HepG2 (cell line): ENCODE data around the gene PRADC1. TPM values are rescaled to one million over a fixed set of nuclear protein-coding genes. Genes with fewer than 3 reads are reported as not detected.

Source experiments
- BRD4 ChIP-seq: sonication (generic); formaldehyde crosslinking; IDR thresholded peaks from 2 replicates; pipeline ENCODE4 v1.4.0; 2020; ENCODE audit warnings: missing genetic modification reagents
- HOXA9 ChIP-seq: sonication (generic); formaldehyde crosslinking; IDR thresholded peaks from 2 replicates; pipeline ENCODE4 v1.8.1; 2022; ENCODE audit warnings: missing genetic modification reagents, mild to moderate bottlenecking, moderate library complexity, borderline replicate concordance
- IKZF4 ChIP-seq: sonication (generic); formaldehyde crosslinking; IDR thresholded peaks from 2 replicates; pipeline ENCODE4 v1.5.1; 2020; ENCODE audit warnings: borderline replicate concordance, mild to moderate bottlenecking, low read depth, missing genetic modification reagents; ENCODE audit errors: not compliant biosample characterization
- JUN ChIP-seq: sonication (generic); formaldehyde crosslinking; IDR thresholded peaks from 2 replicates; pipeline ENCODE4 v1.4.0; 2020; ENCODE audit warnings: mild to moderate bottlenecking, missing genetic modification reagents
- KLF16 ChIP-seq, 2 experiments: sonication (generic) in 1 of 2; formaldehyde crosslinking in 1 of 2; IDR thresholded peaks; 2 replicates each; pipeline versions ENCODE4 v1.6.1 to v1.8.0; 2016 to 2023; ENCODE audit warnings: missing genetic modification reagents in 2 of 2, missing compliant biosample characterization in 1 of 2
- MXD4 ChIP-seq: IDR thresholded peaks from 2 replicates; pipeline ENCODE4 v1.6.1; 2016; ENCODE audit warnings: mild to moderate bottlenecking, missing biosample characterization, missing genetic modification reagents
- NR2F2 ChIP-seq: IDR thresholded peaks from 2 replicates; pipeline ENCODE4 v1.6.1; 2012; ENCODE audit warnings: low read depth, inconsistent platforms, borderline replicate concordance
- NR2F6 ChIP-seq, 2 experiments: IDR thresholded peaks; 2 replicates each; pipeline ENCODE4 v1.6.1; 2016; ENCODE audit warnings: antibody characterized with exemption in 1 of 2, mild to moderate bottlenecking in 1 of 2
- NRL ChIP-seq: sonication (generic); formaldehyde crosslinking; IDR thresholded peaks from 2 replicates; pipeline ENCODE4 v1.5.0; 2020; ENCODE audit warnings: missing genetic modification reagents, mild to moderate bottlenecking, moderate library complexity, borderline replicate concordance
- PCBP1 ChIP-seq: fragments of 200-400 bp; formaldehyde crosslinking; IDR thresholded peaks from 2 replicates; pipeline ENCODE4 v1.6.1; 2017; ENCODE audit warnings: mild to moderate bottlenecking, low read depth, low read length, borderline replicate concordance
- RERE ChIP-seq: IDR thresholded peaks from 2 replicates; pipeline ENCODE4 v1.6.1; 2016; ENCODE audit warnings: low read depth, missing genetic modification reagents, missing compliant biosample characterization
- RFXAP ChIP-seq: sonication (generic); formaldehyde crosslinking; IDR thresholded peaks from 2 replicates; pipeline ENCODE4 v1.4.0; 2020; ENCODE audit warnings: missing genetic modification reagents, borderline replicate concordance
- TFAP4 ChIP-seq: sonication (generic); IDR thresholded peaks from 2 replicates; pipeline ENCODE4 v1.6.1; 2016; ENCODE audit warnings: low read depth, borderline replicate concordance
- ZEB1 ChIP-seq: IDR thresholded peaks from 2 replicates; pipeline ENCODE4 v1.6.1; 2012; ENCODE audit warnings: mild to moderate bottlenecking, low read depth, inconsistent platforms; ENCODE audit not compliant: insufficient replicate concordance
- ZNF329 ChIP-seq: sonication (generic); formaldehyde crosslinking; IDR thresholded peaks from 2 replicates; pipeline ENCODE4 v1.9.0; 2021; ENCODE audit warnings: low read depth, mild to moderate bottlenecking, missing genetic modification reagents
- ZNF367 ChIP-seq: sonication (generic); formaldehyde crosslinking; IDR thresholded peaks from 2 replicates; pipeline ENCODE4 v1.4.0; 2020; ENCODE audit warnings: missing genetic modification reagents, borderline replicate concordance
- ZSCAN20 ChIP-seq: sonication (generic); formaldehyde crosslinking; IDR thresholded peaks from 2 replicates; pipeline ENCODE4 v1.4.0; 2020; ENCODE audit warnings: missing genetic modification reagents, mild to moderate bottlenecking, borderline replicate concordance
- polyA plus RNA-seq, 8 experiments: library from polyadenylated mRNA; depleted of rRNA in 3 of 8; stranded (reverse) in 7 of 8; unstranded in 1 of 8; fragments of >200 nt; fragmentation: Illumina TruSeq in 4 of 8; extraction: Trizol in 4 of 8; gene quantifications; 2 replicates each; pipeline versions ENCODE4 v1.2.1 to v1.2.3, GENCODE V29; 2011 to 2016; ENCODE audit warnings: low read depth in 4 of 8, missing spikeins in 1 of 8, mixed read lengths in 1 of 8; ENCODE audit not compliant: insufficient read depth in 1 of 8
- total RNA-seq, 5 experiments: library from RNA; depleted of rRNA; stranded (reverse); fragments of >200 nt; fragmentation: Illumina TruSeq; extraction: Trizol; gene quantifications; 2 replicates each; pipeline ENCODE4 v1.2.3, GENCODE V29; 2016; ENCODE audit warnings: low read depth in 1 of 5
- TF ChIP-seq, protein P1 (sequence below): IDR thresholded peaks from 2 replicates; pipeline ENCODE4 v1.6.1; 2016; ENCODE audit warnings: control low read depth
- TF ChIP-seq, protein P2 (sequence below): sonication (generic); formaldehyde crosslinking; IDR thresholded peaks from 2 replicates; pipeline ENCODE4 v1.8.0; 2022; ENCODE audit warnings: mild to moderate bottlenecking, missing genetic modification reagents, moderate library complexity
- TF ChIP-seq, protein P3 (sequence below): sonication (generic); formaldehyde crosslinking; IDR thresholded peaks from 2 replicates; pipeline ENCODE4 v1.4.0; 2020; ENCODE audit warnings: missing genetic modification reagents

The PRADC1 gene
- total and polyA plus RNA-seq, 2 of the 13 experiments (the other 11 are each of a cell fraction or from before 2014, with no cell fraction given) = 12.1 to 37.2 TPM

GRCh38 chr2:73212448-73213176 is 20.4 kb downstream of the PRADC1 start (continued):
- TF ChIP-seq, protein P1, sequence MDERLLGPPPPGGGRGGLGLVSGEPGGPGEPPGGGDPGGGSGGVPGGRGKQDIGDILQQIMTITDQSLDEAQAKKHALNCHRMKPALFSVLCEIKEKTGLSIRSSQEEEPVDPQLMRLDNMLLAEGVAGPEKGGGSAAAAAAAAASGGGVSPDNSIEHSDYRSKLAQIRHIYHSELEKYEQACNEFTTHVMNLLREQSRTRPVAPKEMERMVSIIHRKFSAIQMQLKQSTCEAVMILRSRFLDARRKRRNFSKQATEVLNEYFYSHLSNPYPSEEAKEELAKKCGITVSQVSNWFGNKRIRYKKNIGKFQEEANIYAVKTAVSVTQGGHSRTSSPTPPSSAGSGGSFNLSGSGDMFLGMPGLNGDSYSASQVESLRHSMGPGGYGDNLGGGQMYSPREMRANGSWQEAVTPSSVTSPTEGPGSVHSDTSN (CRISPR knock-in tag) = no peak
- TF ChIP-seq BRD4 (CRISPR knock-in tag) (peak; percentile 55; the same call in 1 of the 2 replicates), NRL (CRISPR knock-in tag) (peak; percentile 21; the same call in 1 of the 2 replicates), ZNF367 (CRISPR knock-in tag) (no peak), ZSCAN20 (no peak), NR2F2 (no peak), PCBP1 (no peak), TFAP4 (peak; percentile 80), ZNF329 (CRISPR knock-in tag) (no peak), RERE (CRISPR knock-in tag) (no peak), ZEB1 (no peak), IKZF4 (no peak), MXD4 (CRISPR knock-in tag) (no peak), HOXA9 (CRISPR knock-in tag) (no peak), KLF16 (CRISPR knock-in tag; IDR thresholded peaks at IDR 0.05) (peak in 1 of 2 experiments; percentile 17; a peak in 1 of 4 replicates), JUN (CRISPR knock-in tag) (no peak), NR2F6 (IDR thresholded peaks at IDR 0.05) (no peak), NR2F6 (CRISPR knock-in tag; IDR thresholded peaks at IDR 0.05) (peak; percentile 46; the same call in 1 of the 2 replicates), RFXAP (CRISPR knock-in tag) (no peak)
- TF ChIP-seq, protein P2, sequence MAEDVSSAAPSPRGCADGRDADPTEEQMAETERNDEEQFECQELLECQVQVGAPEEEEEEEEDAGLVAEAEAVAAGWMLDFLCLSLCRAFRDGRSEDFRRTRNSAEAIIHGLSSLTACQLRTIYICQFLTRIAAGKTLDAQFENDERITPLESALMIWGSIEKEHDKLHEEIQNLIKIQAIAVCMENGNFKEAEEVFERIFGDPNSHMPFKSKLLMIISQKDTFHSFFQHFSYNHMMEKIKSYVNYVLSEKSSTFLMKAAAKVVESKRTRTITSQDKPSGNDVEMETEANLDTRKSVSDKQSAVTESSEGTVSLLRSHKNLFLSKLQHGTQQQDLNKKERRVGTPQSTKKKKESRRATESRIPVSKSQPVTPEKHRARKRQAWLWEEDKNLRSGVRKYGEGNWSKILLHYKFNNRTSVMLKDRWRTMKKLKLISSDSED (CRISPR knock-in tag) = no peak
- TF ChIP-seq, protein P3, sequence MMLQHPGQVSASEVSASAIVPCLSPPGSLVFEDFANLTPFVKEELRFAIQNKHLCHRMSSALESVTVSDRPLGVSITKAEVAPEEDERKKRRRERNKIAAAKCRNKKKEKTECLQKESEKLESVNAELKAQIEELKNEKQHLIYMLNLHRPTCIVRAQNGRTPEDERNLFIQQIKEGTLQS (CRISPR knock-in tag) = no peak
